GM19328 (cell line): ENCODE data around the gene PXMP4.

ENCODE experiments used
- ATAC-seq: cut with Tn5 transposase; IDR thresholded peaks from one replicate; pipeline ENCODE4 v1.9.1; 2021; ENCODE audit warnings: mild to moderate bottlenecking, moderate library complexity; ENCODE audit not compliant: unreplicated experiment

Gene PXMP4

DNA sequence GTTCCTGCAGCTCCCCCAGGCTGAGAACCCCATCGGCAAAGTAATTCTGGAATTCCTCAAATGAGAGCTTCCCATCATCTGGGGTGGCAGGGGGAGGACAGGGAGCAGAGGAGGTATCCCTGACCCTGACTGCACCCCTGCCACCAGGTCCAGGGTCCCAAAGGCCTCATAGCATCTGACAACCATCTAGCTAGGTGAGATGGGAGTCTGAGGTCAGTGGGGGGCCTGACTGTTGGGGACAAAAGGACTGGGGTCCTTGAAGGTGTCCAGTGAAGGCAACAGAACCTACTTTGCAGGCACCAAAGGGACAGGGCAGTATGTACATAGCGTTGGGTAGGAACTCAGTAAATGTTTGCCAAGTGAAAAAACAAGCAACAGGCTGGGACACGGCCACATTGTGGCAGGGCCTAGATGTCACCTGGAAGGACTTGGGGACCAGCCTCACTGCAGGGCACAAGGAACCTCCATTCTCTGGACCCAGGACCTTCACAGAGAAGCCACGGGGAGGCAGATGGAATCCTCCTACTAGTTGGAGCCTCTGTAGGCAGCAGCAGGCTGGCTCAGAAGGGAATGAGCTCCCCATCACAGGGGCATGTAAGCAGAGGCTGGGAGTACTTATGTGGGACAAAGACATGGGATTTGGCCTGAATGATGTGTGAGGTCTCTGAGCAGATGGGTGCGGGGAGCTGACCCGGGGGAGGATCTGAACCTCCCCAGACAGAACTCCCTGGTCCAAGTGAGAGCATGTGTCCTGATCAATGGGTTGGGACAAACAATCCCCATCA is 49.2 kb downstream of the PXMP4 start:
- ATAC-seq = no peak

DNA sequence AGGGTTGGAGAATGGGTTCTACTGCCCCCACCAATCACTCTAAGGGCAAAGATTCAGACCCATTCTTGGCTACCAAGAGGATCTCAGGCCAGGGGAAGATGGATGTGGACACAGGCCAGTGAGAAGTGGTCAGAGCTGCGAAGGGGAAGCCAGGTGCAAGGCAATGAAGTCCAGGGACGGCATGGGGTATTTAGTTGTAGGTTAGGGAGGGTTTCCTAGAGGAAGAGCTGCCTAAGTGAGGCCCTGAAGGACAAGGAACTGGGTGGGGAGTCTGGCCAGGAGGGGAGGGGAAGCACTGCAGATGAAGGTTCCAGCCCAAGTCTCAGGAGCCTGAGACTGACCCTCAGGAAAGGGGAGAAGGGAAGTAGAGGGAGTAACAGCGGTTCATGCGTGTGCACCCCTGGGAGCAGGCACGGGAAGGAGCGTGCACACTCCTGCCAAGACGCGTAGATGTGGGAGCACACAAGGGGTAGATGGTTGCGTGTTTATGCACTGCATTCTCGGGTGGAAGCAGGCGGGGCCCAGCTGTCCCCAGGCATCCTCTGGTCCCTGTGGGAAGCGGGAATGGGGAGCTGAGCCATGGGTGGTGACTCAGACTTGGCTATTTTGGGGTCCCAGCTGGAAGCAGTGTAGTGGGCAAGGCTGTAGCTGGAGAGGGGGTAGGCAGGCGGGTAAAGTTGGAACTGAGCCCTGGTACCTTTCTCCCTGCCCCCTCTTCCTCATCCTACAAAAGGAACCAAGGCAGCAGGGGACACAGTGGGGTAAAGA is 50.1 kb downstream of the PXMP4 start:
- ATAC-seq = no peak

DNA sequence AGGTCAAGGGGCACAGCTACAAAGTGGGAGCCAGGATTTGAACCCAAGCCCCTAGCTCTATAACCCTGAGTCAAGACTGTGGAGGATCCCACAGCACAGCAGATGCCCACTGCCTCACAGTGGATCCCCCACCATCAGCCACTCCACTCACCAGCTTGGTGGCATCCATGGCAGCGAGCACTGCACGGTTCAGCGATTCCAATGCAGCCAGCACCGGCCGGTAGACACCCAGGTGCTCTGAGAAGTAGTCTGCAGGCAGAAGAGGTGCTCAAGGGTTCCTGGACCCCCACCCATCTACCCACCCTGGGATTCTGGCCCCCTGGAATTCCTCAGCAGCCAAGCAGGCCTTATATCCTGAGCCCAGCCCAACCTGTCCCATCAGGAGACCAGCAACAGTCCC is 50.9 kb downstream of the PXMP4 start:
- ATAC-seq = no peak

DNA sequence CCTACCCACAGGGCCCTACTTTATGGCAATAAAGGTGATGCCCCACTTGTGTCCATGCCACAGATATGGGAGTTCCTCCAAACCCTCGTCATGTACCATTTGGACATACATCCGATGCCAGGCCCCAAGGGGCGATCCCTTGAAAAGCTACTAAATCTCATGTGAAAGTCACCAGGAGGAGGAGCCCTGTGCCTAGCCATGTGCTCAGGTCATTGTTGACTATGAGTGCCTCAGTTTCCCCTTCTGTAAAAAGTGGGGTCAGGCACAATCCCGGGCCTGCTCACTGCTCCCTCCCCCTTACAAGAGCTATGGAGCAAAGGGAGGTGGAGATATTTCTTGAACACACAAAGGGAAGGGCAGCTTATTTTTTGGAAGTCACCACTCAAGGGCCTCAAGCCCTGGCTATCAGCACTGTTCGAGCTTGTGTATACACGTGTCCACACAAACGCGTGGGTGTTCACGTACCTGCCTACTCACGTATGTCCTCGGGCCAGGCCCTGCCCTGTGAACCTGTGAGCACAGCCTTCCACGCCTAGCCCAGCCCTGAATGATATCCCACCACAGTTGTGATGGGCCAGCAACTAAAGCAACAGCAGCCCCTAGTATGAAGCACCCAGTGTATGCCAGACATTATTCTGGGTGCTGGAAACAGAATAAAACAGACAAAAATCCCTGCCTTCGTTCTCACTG is 51.5 kb downstream of the PXMP4 start:
- ATAC-seq = no peak

DNA sequence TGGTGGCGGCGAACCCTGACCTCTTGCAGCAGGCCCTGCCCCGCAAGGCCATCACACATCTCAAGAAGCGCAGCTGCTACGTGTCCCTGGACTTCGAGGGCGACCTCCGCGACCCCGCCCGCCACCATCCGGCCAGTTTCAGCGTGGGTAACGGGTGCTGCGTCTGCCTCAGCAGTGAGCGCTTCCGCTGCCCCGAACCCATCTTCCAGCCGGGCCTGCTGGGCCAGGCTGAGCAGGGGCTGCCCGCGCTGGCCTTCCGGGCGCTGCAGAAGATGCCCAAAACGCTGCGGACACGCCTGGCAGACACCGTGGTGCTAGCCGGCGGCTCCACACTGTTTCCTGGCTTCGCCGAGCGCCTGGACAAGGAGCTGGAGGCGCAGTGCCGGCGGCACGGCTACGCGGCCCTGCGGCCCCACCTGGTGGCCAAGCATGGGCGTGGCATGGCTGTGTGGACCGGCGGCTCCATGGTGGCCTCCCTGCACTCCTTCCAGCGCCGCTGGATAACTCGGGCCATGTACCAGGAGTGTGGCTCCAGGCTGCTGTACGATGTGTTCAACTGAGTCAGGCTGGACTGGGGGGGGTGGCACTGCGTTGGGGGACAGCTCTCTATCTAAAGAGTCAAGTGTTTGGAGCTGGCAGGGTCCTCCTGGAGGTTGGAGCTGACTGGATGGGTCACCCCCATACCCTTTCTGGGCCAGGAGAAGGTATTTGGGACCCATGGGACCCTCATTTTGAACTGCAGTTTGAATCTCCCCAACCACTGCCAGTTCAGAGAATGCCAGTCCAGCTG is 52.2 kb downstream of the PXMP4 start:
- peak; percentile 18 for ATAC-seq

DNA sequence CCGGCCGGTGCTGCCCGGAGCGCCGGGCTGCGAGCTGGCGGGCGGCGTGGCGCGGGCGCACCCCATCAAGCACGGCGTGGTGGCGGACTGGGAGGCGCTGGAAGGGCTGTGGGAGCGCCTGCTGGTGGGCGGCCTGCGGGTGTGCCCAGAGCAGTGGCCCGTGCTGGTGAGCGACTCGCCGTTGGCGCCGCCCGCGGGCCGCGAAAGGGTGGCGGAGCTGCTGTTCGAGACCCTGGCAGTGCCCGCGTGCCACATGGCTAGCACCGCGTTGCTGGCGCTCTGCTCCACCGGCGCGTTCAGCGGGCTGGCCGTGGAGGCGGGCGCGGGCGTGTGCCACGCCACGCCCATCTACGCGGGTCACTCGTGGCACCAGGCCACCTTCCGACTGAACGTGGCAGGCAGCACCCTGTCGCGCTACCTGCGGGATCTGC is 52.9 kb downstream of the PXMP4 start:
- ATAC-seq = peak; percentile 13

DNA sequence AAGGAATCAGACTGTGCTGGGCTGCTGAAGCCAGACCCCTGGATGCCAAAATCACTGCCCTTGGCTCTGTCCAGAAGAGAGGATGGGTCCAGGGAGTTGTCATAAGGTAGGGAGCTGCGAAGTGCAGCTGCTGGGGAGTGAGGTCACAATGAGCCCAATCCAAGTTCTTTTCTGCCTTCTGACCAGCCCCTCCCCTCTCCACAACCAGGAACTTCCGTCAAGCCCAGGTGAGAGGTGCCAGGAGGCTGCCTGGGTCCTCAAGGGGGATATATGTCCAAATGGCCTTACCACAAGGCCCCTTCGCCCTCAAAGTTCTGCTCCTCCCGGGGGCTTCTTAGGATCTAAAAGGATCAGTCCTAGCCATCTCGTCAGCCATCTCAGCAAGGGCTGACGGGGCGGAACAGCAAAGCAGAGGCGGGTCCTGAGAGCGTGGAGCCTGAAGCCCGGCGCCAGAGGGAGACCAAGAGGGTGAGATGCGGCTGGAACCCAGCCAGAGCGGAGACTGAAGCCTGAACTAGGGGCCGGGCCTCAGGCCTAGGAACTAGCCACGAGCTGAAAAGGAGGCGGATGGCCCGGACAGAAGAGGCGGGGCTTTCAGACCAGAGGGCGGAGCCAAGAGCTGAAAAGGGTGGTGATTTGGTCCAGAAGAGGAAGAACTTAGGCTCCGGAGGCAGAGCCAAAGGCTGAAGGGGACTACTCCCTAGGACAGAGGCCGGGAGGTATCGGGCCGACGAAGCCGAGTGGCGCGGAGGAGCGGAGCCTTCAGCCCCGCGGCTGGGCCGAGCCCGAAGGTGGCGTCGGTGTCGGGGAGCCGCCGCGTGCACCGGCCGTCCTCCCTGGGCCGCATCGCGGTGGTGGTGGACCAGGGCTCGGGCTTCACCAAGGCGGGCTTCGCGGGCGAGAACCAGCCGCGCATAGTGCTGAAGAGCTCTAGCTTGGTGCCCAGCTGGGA is 53.5 kb downstream of the PXMP4 start, which contains the start of gene ACTL10:
TSS of gene ACTL10 (plus strand) at position 651 of the 952 bp plus-strand sequence. CDS start 555 bp downstream, outside the sequence.
- peak; percentile 61 for ATAC-seq

DNA sequence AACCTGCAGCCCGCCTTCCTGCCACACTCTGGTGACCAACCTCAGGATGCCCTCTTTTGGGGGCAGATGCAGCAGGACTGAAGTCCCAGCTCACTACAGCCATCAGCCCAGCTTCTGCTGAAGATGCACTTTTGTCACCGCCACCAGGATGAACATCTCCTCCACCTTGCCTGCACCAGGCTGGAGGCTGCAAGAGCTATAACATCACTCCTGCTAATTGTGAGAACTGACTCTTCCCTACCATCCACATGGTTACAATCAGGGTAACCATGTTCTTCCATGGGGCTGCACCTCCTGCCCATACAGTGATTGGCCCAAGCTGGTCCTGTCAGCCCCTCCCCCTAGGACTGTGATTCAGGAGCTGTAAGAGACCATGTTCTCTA is 55.4 kb downstream of the PXMP4 start:
- ATAC-seq = no peak

DNA sequence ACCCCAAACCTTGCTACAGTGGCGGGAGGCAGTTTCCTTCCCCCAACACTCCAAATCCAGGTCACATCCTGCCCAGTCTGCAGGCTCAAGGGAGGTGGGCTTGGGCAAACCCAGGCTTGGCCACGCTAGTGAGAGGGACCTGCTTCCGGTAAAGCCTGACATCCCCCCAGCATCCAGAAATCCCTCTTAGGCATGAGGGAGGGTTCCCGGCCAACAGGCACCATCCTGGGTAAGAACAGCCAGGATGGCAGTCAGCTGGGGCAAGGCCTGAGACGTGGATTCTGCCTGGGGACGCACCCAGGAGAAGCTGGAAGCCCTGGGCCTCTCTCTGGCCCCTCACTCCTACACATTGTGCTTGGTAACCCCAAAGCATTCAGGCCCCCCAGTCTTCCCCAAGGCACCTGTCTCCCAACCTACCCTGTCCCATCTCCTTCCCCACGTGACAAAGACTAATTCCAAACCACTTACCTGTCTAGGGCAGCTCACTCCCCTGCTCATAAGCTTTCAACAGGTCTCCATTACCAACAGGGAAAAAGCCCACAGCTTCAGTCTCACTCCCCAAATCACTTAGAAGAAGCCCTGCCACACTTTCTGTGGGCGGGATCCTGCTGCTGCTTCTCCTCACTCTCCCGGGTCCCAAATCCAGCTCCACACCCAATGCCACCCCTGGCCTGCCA is 55.9 kb downstream of the PXMP4 start:
- ATAC-seq = no peak

DNA sequence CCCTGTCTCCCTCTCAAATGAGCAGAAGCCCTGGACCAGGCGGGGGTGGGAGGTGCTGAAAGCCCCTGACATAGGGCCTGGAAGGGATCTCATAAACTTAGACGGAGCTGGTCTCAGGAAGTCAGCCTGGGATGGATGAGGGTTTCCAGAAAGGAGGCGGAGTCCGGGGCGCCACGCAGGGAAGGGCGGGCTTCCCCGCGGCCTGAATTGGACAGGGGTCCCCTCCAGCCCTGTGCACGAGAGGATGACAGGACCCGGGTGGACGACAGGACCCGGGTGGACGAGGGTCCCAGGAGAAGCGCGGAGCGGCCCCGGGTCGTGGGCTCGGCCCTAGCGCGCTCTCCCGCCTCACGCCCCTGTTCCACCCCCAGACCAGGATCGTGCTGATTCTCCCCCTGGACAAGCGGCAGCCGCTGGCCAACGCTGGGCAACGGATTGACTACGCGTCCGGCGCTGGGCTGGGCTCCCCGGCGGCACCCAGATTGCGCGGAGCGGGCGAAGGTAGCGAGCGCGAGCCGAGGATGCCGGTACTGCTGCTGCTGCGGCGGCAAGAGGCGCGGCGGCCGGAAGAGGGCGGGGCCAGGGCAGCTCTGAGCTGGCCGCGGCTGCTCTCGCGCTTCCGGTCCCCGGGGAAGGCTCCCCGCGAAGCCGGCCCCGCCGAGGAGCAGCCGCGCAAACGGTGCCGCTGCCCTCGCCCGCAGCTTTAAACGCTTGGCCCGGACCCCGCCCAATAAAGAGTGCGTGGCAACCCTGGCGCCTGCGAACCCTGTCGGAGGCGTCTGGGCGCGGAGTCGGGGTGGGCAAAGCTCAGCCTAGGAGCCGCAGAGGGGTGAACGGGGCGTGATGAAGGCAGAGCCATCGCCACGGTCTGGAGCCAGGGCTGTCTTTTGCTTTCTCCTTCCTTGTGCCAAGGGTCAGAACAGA is 56.7 kb downstream of the PXMP4 start:
- ATAC-seq = no peak

DNA sequence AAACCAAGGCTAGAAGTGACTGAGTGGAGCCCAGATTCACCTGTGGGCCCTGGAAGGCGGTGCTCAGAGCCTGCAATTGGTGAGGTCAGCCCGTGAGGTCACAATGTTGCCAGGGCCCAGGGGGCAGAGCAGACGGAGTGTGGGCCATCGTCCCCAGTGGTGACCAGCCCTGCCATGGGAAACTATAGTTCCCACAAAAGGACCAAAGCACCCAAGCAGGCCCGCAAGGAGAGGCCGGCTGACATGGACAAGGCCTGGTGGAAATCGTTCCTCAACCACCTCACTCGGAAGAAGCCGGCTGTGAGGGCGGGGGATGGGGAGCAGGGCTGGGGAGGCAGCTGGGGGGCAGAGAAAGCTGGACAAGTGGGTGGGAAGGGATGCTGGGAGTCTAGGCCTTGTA is 57.9 kb downstream of the PXMP4 start, which contains the start of gene C20orf144:
TSS of gene C20orf144 (plus strand) at position 156 of the 400 bp plus-strand sequence. CDS start at position 175, 19 bp downstream.
- no peak for ATAC-seq

DNA sequence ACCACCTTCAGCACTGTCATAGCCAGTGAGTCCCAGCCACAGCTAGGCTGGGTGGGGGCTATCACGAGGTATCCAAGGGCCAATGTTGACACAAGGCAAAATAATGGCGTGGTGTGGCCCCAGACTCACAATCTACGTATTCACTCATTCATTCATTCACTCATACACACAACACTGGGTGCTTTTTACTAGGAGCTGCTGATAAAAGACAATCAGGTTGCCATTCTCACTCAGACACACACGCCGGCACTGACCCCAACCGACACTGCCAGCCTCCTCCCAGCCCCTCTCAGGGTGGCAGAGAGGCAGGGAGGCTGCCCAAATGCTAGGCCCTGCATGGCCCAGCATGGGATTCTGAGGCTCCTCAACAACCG is 59.4 kb downstream of the PXMP4 start:
- no peak for ATAC-seq

DNA sequence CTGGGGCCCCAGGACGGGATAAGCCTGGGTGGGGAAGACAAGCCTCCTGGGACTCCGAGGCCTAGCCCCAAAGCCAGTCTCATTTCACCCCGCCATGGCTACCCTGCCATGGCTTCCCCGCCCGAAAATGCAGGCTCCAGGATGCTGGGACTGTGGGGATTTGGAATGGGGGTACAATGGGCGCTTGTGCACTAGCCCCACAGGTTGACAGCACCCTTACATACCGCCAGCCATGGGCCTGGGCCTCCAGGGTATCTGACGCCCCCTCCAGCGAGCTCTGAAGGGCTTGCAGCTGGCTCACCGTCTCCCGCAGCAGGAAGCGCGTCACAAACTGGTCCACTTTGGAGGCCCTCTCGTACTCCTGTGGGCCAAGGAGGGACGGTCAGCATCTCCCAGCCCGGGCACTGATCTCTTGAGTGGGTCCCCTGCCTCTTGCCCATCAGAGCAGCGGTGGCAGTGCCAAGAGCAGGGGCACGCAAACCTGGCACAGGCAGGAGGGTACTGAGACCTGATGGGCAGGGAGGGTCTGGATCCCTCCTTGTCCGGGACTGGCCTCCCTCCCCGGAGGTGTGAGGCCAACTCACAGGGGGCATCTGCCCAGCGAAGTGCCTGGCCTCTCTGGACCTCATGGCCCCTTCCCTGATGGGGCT is 60.0 kb downstream of the PXMP4 start:
- ATAC-seq = no peak

DNA sequence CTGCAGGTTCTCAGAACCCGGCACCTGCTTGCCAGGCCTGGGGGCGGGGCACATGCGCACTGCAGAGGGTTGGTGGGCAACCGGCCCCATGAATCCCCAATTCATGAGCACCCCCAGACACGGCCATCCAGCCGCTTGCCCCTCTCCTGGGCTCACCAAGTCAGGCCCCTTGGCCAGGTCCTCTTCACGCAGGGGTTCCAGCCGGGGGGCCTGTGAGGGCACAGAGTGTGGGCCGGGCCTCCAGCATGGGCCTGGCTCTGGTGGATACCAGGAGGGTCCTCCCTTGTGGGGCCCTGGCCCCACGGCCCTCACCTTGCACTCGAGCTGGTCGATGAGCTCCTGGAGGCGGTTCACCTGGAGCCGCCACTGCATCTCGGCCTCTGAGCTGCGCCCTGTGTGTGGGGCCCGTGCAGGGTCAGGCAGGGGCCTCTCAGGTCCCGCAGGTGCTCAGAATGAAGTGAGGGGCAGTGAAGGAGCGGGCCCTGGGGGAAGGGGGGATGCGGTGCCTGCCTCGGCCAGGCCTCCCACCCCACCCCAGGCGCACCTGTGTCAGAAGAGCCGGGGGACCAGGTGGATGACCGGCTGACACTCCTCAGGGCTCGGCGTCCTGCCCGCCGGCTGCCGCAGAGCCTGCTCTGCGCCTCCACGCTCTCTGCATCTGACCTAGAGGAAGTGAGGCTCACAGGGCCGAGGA is 60.6 kb downstream of the PXMP4 start:
- ATAC-seq = no peak

DNA sequence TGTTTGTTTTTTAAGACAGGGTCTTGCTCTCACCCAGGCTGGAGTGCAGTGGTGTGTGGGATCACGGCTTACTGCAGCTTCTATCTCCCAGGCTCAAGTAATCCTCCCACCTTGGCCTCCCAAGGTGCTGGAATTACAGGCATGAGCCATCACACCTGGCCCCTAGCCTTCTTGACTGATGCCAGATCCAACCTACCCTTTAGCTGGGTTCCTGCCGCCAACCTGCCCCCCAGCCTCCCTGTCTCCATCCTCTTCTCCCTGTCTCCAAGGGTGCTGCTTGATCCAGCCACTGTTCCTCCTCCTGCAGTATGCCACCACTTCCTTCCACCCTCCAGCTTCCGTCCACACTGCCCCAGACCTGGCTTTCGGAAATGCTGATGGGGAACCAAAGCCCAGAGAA is 61.2 kb downstream of the PXMP4 start:
- no peak for ATAC-seq

DNA sequence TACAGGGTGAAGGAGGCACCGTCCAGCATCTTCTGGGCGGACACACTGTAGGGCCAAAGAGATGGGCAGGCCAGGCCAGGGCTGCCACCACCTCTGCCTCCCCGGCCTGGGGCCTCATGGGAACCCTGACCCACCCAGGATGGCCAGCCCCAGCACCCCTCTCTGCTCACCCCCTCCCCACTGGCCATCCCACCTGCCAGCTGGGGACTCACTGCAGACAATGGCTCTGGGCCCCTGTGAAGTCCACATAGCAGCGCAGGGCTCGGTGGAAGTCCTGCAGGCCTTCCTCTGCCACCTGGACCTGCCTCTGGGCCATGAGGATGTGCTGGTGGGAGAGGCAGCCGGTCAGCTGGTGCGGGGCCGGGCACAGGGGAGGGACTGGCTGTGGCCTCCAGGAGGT is 61.6 kb downstream of the PXMP4 start:
- ATAC-seq = no peak

DNA sequence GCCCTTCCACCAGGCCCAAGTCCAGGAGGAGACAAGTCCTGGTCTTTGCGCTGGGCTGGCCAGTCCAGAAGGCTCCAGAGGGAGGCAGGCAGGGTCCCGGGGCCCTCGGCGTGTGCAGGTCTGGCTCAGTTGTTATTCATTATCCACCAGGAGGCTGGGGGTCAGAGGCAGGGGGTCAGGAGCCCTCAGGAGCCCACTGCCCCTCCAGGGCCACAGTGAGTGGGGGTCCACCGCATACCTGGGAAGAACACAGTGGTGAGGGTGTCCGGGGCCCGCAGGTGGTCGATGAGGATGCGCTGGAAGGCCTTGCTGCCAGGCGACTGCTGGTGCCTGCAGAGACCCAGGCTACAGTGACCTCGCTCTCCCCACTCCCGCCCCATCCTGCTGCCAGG is 62.4 kb downstream of the PXMP4 start:
- no peak for ATAC-seq
